Measurements from ENCODE around the gene ARPC5. TPM values are rescaled to one million over a fixed set of nuclear protein-coding genes. Genes with fewer than 3 reads are reported as not detected.

ARPC5 gene
- total and polyA plus RNA-seq, 2 donors (not counting 1 experiment from before 2014, with no cell fraction given), result 28.3 to 103 TPM

GRCh38 chr1:183590244-183591191 lies 45.1 kb downstream of the ARPC5 start, which contains the start of gene NCF2:
TSS of gene NCF2 (minus strand) at chr1:183590459. CDS start at chr1:183590329, 130 bp downstream.
- Histone ChIP-seq H3K27ac (ENCODE audit: low read length in 2 of 2) (peak within 1 kb of the TSS; percentile 91 to 93), H3K9ac (ENCODE audit: low read length) (peak within 1 kb of the TSS; percentile 34), H3K4me1 (ENCODE audit: control insufficient read depth in 2 of 2, insufficient read depth in 2 of 2, low read length in 2 of 2) (peaks cover 61 to 64% of the 10 kb centered on the region in 2 donors), H3K27me3 (replicated peaks in 1 of 4; ENCODE audit: control extremely low read depth in 1 of 4, control insufficient read depth in 3 of 4, insufficient read depth in 4 of 4, low read length in 3 of 4) (no peaks in the 10 kb centered on the region), H3K4me3 (ENCODE audit: control extremely low read depth in 1 of 5, extremely low read depth in 1 of 5, insufficient read depth in 1 of 5, low read depth in 2 of 5, low read length in 4 of 5) (peak within 1 kb of the TSS; percentile 20 to 81 (median 42)), H2AFZ (ENCODE audit: insufficient read depth, low read depth, low read length, poor library complexity, severe bottlenecking) (peak within 1 kb of the TSS; percentile 44), H4K20me1 (ENCODE audit: control insufficient read depth, insufficient read depth, low read length, poor library complexity, severe bottlenecking) (no peaks in the 10 kb centered on the region), H3K79me2 (ENCODE audit: control insufficient read depth, insufficient read depth, low read length) (peaks cover 13% of the 10 kb centered on the region), H3K9me3 (ENCODE audit: control extremely low read depth in 1 of 3, control insufficient read depth in 2 of 3, insufficient read depth in 1 of 3, low read length in 2 of 3) (no peaks in the 10 kb centered on the region), H3K4me2 (replicated peaks; ENCODE audit: low read depth, low read length, poor library complexity, severe bottlenecking) (peak within 1 kb of the TSS; percentile 73), H3K36me3 (replicated peaks in 1 of 2; ENCODE audit: control extremely low read depth in 1 of 2, control insufficient read depth in 1 of 2, extremely low read depth in 1 of 2, insufficient read depth in 2 of 2, low read length in 1 of 2) (peaks cover 0 to 8% of the 10 kb centered on the region in 2 experiments)
- intact Hi-C loops (cut with micrococcal nuclease), result loop anchor here (1.0 to 5.0 kb wide), 8 partner anchors 10 to 1727 kb away; partner anchors contain the start of genes ARPC5 and IVNS1ABP
- peak; percentile 91 for DNase-seq
- no peaks in the 10 kb centered on the region for H3K27me3 Mint-ChIP-seq
- peaks cover 2% of the 10 kb centered on the region for H3K9me3 Mint-ChIP-seq (ENCODE audit: insufficient read depth)
- peaks cover 60% of the 10 kb centered on the region for H3K4me1 Mint-ChIP-seq
- ChIA-PET CTCF (interaction anchor here (0.6 to 2.8 kb wide), 11 partner anchors 10 to 581 kb away, joined by 3 to 26 read pairs (median 4); no protein-coding TSS in a partner anchor), POLR2A (interaction anchor here (0.6 to 1.9 kb wide), 6 partner anchors 10 to 120 kb away, joined by 3 to 12 read pairs (median 4); partner anchors contain the start of gene ARPC5)
- ATAC-seq (ENCODE audit: low read depth), result peak; percentile 84
- 34% methylated on average over 3 of the region's 6 CpGs for WGBS (ENCODE audit: insufficient coverage)
- H3K4me3 Mint-ChIP-seq, result peak within 1 kb of the TSS; percentile 37
- TF ChIP-seq CTCF (IDR thresholded peaks at IDR 0.05) (no peak), EZH2 (IDR thresholded peaks at IDR 0.05; ENCODE audit: borderline replicate concordance, insufficient read depth, low read depth, low read length, poor library complexity, severe bottlenecking) (no peak)
- peak within 1 kb of the TSS; percentile 95 for H3K27ac Mint-ChIP-seq
